GM18907 (cell line): ENCODE measurements around the gene GALNT15.
A peak's percentile ranks its signal among the peaks of the same experiment; 100 is the strongest.

Source experiments
- ATAC-seq: cut with Tn5 transposase; IDR thresholded peaks from one replicate; pipeline ENCODE4 v1.9.1; 2021; ENCODE audit warnings: mild to moderate bottlenecking, moderate library complexity; ENCODE audit not compliant: unreplicated experiment

The GALNT15 gene

DNA sequence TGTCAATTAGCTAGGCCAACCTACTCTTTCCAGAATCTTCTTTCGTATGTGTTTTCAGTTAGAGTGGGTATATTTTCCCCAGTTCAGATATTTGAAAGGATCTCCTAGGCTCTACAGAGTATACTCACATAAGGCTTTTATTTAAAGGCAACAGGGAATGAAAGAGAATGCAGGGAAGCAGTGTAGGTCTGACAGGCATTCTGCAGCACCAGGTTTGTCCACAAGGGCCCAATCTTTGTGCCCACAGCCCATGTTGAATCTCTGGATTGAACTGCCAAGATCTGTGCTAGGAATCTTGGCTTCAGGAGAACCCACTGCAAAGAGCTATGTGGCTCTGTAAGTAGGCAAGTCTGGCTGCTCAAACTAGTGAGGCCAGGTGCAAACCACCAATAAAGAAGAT lies 24.2 kb upstream of the GALNT15 start:
- ATAC-seq, result no peak

DNA sequence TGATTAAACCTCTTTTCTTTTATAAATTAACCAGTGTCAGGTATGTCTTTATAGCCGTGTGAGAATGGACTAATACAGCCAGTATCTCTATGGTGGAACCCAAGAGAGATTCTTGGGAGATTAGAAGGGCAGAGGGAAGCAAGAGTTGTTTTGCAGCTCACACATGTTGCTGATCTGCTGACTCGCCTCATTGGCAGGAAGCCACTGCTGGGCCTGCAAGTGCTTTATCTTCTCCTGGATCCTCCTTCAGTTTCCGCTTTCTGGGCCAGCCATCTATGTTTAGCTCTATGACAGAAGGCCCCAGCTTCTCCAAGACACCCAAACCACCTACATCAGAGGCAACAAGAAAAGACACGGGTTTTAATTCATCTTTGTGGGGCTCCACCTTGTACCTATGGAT lies 23.4 kb upstream of the GALNT15 start:
- no peak for ATAC-seq

DNA sequence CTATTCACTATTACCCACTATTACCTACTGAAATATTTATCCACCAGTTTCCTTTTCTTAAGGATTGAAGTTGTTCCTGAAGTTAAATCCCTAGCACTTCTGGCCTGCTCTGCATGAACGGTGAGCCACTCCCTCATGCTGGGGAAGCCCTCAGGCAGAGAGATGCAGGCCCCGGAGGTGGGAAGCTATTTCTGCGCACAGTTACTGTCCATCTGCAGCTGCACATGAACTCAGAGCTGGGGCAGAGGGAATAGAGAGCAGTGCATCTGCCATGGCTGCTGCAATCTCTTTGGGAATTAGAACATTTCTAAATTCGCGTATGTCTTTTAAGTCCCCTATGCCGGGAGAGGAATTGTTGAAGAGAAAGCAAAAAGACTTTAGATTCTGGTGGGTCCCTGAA lies 6.3 kb upstream of the GALNT15 start:
- ATAC-seq, result no peak

DNA sequence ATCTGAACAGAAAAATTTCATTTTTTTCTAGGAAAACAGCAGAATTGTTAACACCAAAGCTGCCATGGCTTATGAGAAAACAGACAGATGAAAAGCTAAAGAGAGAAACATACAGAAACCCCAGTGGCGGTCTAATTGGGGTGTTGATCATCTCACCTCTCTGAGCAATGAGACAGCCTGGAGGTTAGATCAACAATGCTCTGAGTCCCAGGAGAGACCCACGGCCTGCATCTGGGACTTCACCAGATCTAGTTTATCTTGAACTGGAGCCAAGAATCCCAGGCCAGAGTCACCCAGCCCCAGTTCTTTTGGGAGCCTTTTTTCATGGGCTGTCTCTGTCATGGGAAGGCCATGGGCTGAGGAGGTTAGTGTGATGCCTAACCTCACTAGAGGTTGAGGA lies 3.5 kb upstream of the GALNT15 start:
- no peak for ATAC-seq

DNA sequence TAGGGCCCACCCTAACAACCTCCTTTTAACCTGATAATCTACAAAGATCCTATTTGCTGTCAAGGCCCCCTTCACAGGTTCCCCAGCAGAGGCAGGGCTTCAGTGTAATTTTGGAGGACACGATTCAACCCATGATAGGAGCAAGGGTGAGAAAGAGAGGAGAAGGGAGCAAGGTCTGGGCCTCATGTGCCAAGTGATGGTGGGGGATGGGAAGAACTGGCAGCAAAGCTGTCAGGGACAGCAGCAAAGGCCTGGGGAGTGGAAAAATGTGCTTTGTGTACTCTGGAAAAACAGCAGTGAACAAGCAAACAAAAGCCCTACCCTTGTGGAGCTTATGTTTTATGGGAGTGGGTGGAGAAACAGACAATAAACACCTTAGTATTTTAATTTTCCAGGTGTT lies 2.7 kb upstream of the GALNT15 start:
- ATAC-seq, result no peak

DNA sequence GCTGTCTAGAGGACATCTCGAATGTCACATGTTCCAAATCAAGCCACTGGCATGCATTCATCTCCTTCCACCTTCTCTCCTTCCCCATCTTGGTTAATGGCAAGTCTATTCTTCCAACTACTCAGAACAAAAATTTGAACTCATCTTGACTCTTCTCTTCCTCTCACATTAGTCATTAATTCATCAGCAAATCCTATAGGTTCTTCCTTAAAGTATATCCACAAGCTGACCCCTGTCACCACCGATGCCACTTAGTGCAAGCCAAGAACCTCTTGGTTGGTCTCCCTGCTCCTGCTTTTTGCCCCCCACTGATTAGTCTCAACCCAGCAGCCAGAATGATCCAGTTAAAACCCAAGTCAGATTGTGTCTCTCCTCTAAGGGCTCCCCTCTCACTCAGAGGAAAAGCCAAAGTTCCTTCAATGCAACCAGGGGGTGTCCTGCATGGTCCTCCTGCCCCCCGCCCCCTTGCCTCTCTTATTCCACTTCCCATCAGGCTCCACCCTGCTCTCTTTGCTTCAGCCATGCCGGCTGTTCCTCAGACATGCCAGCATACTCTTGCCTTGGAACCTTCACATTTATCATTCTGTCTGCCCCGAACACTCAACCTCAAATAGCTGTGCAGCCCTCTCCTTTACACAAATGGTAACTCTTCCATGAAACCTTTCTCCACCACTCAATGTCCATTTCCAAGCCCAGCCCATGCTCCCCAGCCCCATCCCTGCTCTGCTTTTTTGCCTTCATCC lies 1.0 kb upstream of the GALNT15 start:
- no peak for ATAC-seq

DNA sequence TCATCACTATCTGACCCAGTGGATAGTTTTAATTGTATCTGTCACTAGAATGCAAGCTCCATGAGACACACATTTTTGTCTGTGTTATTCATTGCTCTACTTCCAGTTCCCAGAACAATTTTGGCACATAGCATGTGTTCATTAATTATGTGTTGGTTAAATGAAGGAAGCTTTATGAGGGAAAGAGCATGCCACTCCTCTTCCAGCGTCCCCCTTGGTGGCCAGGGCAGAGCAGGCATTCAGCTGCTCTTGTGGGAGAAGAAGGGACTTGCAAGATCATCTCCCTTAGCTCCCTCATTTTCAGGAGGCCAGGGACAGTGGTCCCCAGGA lies 489 bp upstream of the GALNT15 start:
- no peak for ATAC-seq

- no peak for ATAC-seq
These were observed 759 bp downstream of the GALNT15 start for GRCh38 chr3:16174976-16175901.

DNA sequence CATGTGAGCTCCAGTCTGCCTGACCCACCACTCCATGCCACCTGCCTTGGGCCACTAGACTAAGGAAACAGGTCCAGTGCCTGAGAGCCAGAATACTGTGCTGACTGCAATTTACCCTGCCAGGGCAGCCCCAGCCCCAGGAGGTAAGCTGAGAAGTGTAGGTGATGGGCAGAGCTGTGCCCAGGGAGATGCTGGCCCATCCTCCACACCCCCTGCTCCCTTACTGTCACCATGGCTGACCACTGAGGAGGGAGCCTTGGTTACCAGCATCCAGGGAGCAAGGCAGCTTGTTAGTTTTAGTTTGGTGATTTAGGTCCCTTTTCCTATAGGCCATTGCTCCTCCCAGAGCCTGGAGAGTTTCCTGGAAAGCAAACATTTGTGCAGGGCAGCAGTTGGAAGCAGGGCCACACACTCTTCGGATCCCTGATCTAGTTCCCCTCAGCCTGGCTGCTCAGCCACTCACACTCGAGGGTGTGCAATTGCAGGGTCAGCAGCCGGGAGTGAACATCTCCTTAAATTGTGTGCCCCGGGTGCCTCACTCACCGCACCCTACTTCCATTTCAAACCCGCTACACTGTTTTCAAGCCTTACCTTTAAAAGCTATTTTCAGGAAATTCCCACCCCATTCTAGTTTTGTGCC lies 2.0 kb downstream of the GALNT15 start:
- no peak for ATAC-seq

DNA sequence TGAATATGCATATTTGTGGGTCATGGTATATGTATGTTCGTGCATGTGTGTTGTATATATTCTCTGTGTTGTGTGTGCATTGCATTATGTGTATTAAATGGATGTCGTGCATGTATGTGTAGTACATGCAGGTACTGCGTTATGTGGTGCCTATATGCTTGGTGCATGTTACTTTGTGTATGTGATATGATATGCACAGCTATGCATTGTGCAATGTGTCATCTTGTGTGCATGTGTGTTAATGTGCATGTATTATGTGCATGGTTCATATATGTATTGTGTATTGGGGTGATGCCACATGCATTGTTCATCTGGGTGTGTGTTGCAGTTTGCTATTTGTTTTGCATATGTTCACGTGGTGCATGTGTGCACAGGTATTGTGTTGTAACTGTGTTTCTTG lies 2.9 kb downstream of the GALNT15 start:
- no peak for ATAC-seq

- ATAC-seq, result peak; percentile 79
These were observed 3.6 kb downstream of the GALNT15 start for GRCh38 chr3:16177962-16178627.

- no peak for ATAC-seq
These were observed 4.1 kb downstream of the GALNT15 start for GRCh38 chr3:16178628-16178988.

DNA sequence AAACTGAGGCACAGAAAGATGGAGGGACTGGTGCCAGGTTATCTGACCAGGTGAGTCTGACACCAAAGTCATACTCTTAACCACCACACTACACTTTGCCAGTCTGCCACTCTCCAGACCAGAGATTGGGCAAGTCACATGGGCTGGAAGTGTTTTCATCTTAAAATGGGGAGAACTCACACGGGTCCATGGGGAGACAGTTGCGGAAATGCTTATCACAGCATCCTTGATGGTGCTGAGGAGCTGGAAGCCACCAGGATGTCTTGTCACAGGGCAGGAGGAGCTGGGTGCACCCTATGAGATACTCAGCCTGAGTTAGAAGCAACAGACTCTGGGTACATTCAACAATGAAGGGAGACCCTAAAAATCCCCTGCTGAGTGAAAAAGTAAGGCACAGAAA lies 4.8 kb downstream of the GALNT15 start:
- no peak for ATAC-seq

- ATAC-seq, result no peak
These were observed 5.6 kb downstream of the GALNT15 start for GRCh38 chr3:16179771-16180736.

DNA sequence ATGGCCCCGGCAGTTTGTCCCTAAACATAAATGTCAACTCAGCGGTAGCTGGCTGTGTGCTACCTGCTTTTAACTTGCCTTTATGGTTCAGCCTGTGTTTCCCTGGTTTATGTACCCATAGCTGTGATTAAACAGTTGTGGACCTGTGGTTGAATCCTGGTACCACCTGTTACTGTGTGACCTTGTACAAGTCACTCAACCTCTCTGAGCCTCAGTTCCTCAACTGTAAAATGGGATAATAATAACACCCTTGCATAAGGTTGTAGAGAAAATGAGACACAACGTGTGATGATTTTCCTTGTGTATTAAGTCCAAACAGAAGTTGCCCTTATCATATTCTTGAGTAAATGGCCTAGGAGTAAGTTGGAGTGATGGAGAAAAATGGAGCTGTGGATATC lies 6.3 kb downstream of the GALNT15 start:
- ATAC-seq, result no peak

- ATAC-seq, result no peak
These were observed 6.9 kb downstream of the GALNT15 start for GRCh38 chr3:16181361-16181760.

GRCh38 chr3:16182183-16182582 lies 7.7 kb downstream of the GALNT15 start:
- ATAC-seq, result no peak

DNA sequence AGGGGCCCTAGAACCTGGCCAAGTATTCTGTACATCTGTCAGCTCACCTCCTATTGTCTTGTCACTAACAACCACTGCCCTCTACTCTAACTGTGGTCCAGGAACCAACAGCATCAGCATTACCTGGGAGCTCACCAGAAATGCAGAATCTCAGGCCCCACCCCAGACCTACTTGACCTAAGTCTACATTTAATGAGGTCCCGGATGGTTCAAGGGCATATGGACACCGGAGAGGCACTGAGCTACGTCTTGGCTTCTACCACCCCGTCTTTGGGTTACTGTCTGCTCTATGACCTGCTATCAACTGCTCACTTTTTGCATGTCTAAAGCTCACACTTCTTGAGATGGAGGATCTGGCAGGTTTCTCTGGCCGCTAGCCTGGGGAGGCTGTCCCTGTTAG lies 8.1 kb downstream of the GALNT15 start:
- ATAC-seq, result no peak

DNA sequence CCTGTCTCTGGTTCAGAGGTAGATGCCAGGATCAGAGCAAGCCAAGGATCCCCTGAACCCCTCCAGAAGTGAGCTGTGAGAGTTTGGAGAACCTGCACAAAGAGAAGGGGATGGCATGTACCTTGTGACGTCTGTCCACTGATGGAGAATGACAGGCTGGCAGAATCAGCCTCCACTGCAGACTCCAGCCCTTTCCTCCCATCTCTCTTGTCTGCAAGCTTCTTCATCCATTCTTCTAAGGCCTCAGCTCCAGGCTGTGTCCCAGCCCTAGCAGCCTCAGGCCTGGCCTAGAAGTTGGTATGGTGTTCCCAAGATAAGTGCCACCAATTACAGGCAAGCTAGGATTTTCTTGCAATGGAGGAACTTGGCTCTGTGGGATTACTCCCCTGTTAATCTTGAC lies 8.6 kb downstream of the GALNT15 start:
- no peak for ATAC-seq

DNA sequence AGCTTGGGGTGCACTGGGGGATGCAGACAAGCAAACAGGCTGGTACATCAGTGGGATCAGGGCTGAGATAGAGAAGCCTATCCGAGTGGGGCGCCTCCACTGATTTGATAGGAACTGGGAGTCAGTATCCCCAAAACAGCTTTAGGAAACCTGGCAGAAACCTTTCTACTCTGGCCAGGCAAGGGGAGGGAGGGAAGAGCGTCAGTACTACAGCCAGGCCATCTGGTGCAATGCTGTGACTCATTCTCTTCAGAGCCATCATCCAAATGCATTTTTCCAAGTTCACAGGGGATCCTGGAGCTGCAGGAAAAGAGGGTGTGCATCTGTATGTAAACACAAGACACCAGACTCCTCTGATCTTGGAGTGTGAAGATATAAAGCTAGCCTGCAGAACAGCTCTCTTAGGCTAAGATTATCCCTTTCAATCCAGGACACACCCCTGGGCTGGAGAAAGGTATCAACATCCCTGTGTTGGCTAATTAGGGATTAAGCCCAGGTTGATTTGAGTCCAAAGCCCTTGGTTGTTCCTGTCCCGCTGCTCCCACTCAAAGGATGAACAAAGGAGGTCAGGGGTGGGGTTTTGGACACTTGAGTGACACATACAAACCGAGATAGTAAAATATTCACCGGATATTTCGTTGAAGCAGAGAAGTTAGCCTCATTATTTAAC lies 9.3 kb downstream of the GALNT15 start:
- ATAC-seq, result no peak
